Amniotic epithelial cell (primary cell): Measurements from ENCODE around the gene IGFBP2.

Source experiments
- DNase-seq: peaks from one replicate; pipeline ENCODE4 v3.0.0-alpha.2; 2010; ENCODE audit warnings: low read depth

IGFBP2 gene

DNA sequence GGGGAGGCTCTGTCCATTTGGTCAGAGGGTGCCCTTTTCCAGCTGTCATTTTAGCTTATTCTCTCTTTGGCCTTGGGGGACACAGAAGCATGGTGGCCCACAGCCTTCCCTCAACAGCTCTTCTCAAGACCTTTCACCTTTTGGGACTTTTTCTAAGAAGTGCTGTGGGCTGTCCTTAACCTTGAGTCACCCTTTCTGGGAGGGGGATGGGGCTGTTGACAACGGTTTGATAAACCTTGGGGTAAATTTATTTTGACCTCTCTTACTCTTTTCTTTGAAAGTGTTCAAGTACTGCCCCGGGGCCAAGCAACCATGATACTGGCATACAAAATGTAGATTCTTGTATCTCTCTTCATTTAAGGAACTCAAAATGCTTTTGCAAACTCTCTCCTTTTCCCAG is 48.5 kb downstream of the IGFBP2 start:
- no peak for DNase-seq

DNA sequence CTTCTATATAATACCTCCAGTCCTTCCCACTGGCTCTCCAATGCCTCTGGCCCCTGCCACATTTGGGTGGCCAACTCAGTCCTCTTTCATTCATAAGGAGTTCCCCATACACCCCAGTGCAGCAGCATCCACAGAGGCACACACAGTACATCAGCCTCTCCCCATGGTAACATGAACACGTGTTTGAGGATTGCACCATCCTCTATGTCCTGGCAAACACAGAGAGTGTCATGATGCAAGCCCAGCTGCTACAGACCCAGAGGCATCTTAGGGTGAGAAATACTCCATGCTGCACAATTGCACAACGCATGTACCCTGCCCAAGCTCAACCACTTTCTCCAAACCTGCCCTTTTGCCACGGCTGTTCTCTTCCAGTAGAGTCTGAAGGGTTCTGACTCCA is 50.6 kb downstream of the IGFBP2 start:
- peak; percentile 99 for DNase-seq

DNA sequence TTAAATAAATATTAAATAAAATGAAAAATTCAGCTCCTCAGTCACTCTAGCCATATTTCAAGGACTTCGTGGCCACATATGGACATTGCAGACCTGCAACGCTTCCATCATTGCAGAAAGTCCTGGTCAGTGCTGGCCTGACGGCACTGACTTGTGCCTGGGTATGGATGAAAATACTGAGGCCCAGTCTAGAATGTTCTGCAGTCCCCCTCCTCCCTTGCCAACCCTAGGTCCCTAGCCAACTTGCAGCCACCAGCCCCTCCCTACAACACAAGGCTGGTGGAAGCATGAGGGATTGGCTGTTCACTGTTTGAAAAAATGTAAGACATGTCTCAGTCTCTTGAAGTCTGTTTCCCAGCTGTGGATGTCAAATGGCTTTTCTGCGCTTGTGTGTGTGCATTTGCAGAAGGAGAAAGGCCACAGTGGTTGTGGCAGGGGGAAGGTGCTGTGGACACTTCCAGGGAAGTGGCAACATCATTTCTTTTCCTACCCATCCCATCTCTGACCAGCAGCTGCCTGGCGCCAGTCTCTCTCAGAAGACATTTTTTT is 52.2 kb downstream of the IGFBP2 start:
- no peak for DNase-seq

DNA sequence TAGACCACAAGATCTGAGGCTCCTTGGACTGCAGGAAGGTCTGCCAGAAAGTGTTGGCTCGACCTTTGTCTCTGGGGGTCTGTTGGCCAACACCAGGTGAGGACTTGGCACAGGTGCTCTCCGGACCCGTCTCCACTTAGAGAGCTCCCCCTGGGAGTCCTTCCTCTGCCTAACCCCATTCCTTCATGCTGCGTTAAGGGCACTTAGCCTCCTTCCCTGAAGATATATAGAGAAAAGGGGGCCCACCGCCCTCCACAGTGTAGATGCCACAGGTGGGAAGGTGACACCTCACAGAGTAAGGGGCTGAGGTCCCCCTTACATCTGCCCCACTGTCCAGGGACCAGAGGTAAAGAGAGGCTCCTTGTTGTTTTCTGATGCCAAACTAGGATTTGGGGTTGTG is 53.9 kb downstream of the IGFBP2 start:
- no peak for DNase-seq

DNA sequence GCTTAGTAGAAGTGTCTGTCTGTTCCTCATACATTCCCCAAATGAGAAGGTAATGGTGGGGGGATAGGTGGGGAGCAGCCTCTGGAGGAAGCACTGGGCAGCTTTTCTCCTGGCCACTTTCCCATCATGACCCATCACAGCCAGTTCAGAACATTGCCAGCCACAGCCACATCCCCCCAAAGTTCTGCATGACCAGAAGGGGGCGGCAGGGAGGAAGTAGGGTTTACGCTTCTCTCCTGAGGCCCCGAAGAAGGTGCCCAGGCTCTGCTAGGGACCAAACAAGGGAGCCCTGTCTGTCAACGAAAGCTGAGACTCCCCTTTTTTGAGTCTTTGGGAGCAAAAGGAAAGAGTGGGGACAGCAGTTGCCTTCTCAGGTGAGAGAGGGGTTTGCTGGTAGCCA is 54.4 kb downstream of the IGFBP2 start:
- DNase-seq: no peak

DNA sequence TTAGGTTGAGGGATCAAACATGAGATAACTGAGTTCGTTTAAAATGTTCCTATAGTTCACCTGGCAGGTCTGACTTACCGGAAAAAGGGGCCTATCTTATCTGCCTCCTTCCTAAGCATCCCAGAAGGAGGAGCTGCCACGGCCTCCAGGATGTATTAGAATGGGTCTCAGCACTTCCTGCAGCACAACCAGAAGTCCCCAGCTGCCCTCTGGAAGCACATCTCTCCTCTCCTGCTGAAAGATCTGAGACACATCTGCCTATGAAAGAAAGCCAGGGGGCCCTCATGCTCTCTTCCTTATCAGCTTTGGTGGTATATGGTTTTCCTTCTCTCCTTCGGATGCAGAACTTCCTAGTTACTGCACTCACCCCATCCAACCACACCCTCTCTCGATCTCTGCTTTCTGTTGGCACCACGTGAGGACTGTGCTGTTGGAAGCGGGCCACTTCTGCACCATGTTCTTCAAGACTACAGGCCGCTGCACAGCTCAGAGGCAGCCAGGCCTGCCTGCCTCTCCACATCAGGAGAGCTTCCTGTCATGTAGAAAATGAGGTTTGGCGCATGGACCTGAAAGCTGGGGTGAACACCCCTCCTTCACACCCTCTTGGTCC is 55.6 kb downstream of the IGFBP2 start:
- peak; percentile 34 for DNase-seq

DNA sequence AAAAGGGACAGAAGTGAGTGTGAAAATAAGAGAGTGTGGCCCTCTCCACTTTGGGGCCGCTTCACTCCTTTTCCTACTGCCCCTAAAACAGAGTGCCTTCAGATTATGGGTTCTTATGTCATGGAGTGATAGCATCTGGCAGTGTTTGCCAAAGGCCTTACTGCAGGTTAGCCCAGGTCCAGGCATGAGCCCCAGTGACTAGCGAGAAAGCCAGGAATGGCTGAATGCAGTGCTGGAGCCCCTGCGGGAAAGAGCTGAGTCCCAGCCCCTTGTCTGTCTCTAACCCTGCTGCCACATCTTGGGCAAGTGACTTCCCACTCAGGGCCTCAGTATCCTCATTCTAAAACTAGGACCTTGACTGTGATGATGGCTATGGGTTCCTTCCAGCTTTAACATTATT is 56.2 kb downstream of the IGFBP2 start:
- DNase-seq: no peak

DNA sequence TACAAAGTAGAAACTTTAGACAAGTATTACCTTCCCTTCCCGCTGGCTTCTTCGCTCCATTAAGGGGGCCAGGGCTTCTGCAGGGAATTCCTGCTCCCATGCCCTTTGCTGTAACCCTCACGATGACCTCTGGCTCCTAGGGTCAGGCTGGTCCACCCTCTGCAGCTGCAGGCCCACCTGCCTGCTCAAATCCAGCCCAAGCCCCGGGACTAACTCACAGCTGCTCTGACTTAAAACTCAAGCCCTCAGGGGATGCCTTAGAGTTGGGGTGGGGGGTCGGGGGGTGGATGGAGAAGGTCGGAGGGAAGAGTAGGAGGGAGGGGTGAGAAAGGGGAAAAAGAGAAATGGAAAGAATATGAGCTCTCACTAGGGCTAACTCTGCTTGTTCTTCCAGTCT is 57.2 kb downstream of the IGFBP2 start:
- DNase-seq: no peak

DNA sequence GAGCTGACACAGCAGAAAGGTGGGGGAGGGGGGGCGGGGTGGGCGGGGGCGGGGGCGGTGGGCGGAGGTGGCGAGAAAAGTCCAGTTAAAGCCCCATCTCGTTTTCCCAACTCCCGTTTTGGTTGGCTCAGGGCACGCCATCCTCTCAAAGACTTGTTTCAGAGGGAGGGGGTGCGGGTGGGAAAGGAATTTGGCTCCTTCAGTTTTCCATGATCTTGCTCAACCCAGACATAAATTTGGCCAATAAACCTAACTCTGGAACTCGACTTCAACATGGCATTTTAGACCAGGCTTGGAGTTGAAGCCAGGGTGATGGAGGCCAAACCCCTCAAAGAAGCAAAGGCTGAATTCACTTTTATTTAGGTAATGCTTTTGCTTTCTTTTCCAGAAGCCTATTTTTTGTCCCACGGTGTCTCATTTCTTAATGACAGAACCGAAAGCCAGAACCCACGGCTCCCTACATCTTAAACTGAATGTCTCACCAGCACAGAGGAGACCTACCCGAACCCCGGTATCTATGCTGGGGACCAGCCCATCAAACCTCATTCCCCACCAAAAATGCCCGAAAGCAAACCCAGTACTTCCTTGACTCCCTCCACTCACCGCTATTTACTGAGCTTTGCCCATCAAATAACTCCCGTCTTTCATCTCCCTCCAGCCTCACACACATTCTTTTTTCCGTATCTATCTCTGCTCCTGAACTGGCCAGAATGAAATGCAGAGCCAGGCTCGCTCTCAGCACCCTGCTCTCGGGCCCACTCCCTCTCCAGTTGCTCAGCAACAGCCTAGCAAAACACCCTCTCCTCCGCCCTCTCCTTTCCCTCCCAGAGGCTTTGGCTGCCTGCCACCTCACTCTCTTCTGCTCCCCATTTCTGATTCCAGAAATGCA is 57.9 kb downstream of the IGFBP2 start:
- DNase-seq: peak; percentile 79

DNA sequence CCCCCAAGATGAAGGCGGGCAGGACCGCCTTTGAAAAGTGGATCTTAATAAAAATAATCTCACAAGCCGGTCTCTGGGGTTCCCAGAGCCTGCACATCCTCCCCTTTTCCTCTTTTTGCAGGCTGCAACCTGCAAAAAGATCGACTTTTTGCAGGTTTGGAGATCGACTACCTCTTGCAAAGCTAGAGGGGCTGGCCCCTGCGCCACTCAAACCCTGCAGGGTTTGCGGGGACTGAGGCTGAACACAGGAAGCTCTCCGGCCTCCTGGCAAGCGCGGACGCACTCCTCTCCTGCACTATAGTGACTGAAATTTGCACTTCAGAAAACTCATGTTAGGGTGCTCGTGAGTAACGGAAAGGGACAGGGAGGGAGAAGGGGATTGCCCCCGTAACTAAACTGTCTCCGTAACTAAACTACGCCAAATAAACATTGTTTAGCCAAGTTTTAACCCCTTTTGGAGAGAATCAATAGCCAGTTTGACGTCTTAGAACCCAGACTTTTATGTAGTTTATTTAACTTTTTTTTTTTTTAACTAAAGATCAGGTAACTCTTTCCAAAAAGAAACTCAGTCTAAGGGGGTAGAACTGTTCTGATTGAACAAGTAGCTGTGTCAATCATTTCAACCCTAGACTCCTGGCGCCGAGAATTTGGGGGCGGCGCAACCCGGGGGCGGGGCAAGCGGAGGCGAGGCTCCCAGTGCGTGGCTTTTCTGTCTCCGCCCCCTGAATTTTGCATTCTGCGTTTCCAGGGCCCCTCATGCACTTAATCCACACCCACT is 59.6 kb downstream of the IGFBP2 start:
- DNase-seq: peak; percentile 44

DNA sequence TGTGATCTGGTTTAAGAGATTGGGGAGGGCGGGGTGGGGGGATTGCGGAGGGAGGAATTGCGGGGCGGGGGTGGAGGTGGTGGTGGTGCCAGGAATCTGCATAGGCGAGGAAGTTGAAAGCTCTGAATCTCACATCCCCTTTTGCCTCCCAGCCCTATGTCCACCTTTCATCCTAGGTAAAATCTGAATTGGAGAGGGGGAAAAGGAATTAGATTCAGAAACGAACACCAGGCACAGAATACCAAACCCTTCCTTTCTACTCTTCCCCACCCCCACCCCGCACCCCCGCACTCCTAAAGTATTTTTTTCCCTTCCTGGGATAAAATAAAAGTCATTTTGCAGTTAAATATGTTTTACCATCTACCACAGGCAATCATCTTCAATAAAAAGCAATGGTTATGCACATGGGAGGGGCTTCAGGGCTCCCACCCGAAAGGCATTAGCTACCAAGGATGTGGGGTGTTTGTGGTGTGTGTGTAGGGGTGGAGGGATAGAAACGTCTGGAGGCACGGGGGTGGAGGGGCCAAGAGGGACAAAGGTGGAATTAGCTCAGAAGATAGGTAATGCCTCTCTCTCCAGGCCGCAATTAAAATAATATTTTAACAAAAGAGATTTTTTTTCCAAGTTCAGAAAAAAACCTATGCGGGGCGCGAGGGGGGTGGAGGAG is 60.3 kb downstream of the IGFBP2 start:
- no peak for DNase-seq

DNA sequence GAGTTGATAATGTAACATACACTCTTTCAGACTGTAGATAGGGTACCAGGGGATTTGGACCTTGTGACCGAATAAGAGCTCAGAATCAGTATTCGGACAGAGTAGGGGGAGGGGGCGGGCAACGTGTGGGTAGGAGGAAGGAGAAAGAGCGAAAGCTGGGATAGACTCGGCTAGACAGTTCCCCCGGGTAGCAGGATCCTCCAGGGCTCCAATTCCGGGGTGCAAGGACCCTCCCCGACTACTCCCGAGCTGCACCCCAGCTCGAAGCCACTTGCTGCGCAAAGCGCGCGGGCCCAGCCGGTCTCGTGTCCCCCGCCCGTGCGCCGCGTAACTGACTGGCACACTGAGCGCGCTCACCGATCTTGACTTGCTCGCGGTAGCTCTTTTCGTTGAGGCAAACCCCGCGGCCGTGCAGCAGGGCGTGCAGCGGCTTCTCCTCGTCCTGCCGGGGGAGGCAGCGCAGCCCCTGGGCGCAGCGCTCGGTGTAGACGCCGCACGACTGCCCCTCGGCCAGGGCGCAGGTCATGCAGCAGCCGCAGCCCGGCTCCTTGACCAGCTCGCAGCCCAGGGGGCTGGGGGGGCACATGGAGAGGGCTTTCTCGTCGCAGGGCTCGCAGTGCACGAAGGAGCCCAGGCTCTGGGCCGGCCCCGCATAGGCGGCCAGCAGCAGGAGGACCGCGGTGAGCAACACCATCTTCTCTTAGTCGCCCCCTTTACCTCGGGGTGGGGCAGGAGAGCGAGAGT is 61.0 kb downstream of the IGFBP2 start:
- peak; percentile 26 for DNase-seq

DNA sequence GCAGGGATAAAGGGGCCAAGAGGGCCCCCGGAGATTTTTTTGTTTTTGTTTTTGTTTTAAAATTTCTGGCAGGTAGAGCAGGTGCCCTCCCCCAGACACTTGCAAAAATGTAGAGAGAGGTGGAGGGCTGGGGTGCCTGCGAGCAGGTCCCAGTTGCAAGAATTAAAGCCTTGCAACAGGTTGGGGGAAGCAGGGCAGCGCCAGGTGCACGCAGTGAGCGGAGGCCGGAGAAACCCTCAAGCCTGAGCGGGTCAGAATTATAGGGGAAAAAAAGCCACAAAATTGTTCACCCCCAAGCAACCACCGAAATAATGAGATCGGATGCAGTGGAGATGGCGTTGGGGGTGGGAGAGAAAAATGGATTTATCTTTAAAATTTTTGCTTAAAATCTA is 61.6 kb downstream of the IGFBP2 start:
- DNase-seq: no peak

DNA sequence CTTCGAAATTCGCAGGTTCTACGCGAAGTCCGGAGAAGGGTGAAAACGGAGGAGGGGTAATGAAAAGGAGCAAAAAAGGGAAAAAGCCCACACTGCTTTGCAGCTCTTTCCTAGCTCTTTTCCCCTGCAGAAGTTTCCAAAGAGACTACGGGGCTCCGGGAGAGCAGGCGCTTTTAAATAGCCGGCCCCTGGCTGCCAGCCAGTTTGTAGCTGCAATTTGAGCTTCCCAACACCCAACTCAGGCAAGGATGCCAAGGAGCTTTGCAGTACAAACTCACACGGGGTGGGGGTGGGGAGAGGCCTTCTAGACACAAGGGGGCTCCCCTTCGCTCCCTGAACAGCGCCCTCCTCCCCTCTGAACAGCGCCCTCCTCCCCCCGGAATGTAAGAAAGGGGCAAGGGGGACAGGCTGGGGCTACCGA is 62.2 kb downstream of the IGFBP2 start, which contains the start of gene IGFBP5:
IGFBP5 (minus strand) TSS at position 149 of the 421 bp plus-strand sequence. CDS start 774 bp downstream, outside the sequence.
- peak; percentile 86 for DNase-seq

DNA sequence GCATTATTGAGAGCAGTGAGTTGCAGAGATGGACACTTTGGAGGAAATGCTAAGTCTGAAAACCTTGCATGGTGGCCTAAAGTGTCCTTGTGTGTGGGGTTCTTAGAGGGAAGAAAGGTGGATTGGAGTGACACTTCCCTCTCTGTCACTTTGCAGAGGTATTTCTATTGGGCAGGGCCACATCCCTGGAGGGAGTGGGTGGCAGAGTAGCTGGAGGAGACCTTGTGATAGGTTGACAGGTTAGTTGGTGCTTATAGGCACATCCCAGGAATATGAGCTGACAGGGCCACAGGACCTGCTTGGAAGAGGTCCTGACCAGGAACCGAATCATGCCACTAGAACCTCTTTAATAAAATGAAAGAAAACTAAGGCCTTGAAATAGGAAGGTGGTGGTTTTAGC is 63.1 kb downstream of the IGFBP2 start:
- DNase-seq: no peak

DNA sequence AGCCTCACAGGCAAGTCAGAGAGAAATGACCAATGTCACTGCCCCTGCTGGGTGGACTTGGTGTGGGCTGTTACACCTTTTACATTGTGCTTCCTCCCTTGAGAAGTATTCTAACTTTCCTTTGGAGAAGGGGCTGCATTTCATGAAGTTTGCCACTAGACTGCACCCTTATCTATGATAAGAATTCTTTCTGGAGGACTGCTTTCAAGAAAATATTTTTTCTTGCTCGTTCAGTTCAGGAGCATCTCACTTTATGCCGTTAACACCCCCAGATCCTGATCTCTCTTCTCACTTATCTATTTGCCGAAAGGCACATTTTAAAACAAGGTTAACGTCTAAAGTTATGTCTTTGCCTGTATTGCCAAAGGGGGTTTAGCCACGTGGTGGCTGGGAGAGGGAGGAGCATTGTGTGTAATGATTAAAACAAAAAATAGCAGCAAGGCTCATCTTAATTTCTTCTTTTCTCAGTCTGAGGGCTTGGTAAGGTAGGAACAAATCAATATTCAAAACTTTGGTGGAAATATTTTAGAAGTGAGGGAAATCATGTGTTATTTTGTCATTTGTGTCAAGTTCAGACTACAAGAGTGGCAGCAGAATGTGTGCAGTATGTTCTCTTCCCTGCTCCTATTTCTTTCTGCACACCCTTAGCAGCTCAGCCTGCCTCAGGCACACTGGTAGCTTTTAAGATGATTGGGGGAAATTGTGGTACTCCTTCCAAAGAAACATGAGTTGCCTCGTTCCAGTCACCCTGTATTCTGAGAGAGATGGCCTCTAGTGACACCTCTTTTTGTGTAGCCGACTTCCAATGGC is 63.7 kb downstream of the IGFBP2 start:
- DNase-seq: peak; percentile 46

DNA sequence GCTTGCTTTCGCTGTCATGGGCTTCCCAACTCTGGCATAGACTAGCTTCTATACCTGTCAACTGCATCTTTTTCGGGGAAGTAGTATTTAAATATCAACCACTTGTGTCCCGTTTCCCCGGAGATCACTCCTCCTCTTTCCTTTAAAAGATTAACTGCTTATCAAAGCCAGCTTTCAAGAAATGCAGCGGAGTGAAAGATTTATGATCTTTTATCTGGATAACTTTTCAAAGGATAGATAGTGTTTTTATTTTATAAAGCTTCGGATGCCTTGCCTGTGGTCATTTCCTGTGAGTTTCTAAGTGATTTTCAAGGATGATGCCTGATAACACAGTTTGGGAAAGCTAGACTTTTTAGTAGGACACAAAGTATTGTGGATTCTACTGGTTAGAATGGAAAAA is 65.1 kb downstream of the IGFBP2 start:
- DNase-seq: no peak

DNA sequence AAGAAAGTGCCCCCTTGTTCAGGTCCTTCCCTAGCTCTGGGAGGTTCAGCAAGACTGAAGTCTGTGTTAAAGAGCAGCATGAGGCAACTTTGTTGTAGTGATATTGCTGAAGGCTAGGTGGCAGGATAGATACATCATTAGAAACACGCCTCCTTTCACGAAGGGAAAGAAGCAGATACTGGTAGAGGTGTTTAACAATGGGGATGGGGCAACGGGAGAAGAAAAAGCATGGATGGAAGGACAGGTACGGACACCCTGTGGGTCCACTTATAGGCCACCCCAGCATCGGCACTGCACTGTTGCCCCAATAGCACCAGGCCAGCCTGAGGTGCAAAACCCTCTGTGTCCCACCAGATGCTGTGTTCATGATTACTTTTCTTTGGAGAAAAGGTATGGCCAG is 65.7 kb downstream of the IGFBP2 start:
- peak; percentile 77 for DNase-seq

DNA sequence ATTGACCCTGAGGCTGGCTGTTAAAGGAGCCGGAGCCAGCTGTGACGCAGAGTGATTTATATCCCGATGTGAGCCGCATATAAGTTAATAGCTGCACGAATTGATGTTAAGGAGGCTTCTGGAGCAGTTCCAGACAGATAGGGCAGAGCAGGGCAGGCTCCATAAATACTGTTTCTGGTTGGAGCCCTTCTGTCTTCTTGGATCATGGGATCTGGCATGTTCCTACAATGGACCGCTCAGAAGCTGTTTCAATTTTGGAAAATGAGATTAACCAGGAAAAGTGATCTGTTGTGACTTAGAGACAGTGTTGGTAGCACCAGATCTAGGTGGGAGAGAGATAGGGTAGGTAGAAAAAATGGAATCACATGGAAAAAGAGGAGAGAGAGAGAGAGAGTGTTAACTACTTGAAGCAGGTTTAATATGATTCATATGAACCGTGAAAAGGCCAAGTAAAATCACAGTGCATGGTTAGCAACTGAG is 66.9 kb downstream of the IGFBP2 start:
- no peak for DNase-seq

DNA sequence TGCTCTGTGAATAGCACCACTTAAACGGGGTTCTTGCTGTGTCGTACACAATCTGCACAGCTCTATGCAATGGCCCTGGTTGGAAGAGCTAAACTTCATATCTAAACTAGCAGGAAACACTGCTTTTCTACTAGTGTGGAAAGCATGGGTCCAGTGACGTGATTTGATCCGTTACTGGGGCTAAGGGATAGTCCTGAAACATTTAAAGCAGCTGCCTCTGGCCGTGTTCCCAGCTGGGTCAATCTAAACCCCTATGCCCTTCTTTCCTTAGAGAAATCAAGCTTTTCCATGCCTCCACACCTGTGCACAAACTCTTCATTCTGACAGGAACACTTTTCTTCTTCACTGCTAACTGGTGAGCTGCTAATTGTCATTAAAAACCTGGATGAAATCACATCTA is 67.6 kb downstream of the IGFBP2 start:
- no peak for DNase-seq
